ENCODE measurements around the gene NEK3. TPM values are rescaled to one million over a fixed set of nuclear protein-coding genes. Genes with fewer than 3 reads are reported as not detected.

NEK3 gene
- polyA plus RNA-seq, 3 donors, result 5.7 to 13.7 (median 6.1) TPM

- TF ChIP-seq CTCF (IDR thresholded peaks at IDR 0.05), result no peak
- Histone ChIP-seq H4K20me1 (ENCODE audit: insufficient read depth, low read length) (no peaks in the 10 kb centered on the region), H3K79me2 (ENCODE audit: insufficient read depth, low read length) (no peaks in the 10 kb centered on the region), H3K4me1 (ENCODE audit: control insufficient read depth in 1 of 2, insufficient read depth in 2 of 2, low read length in 2 of 2) (peaks cover 4 to 12% of the 10 kb centered on the region in 2 donors), H3K4me3 (replicated peaks in 1 of 3; ENCODE audit: low read depth in 2 of 3, low read length in 3 of 3) (no peak overlapping the region), H3K27me3 (ENCODE audit: control insufficient read depth in 2 of 2, insufficient read depth in 2 of 2, low read length in 2 of 2) (no peaks in the 10 kb centered on the region), H3K27ac (ENCODE audit: low read depth in 1 of 2, low read length in 2 of 2) (no peak overlapping the region), H2AFZ (ENCODE audit: insufficient read depth, low read depth, low read length, poor library complexity, severe bottlenecking) (no peak overlapping the region), H3K36me3 (replicated peaks in 1 of 2; ENCODE audit: control insufficient read depth in 1 of 2, insufficient read depth in 2 of 2, low read length in 2 of 2) (peaks cover 16 to 62% of the 10 kb centered on the region in 2 donors), H3K9ac (ENCODE audit: insufficient read depth, low read length, poor library complexity, severe bottlenecking) (no peak overlapping the region), H3K4me2 (replicated peaks; ENCODE audit: extremely low read depth, low read length, poor library complexity, severe bottlenecking) (no peak overlapping the region), H3K9me3 (replicated peaks in 1 of 2; ENCODE audit: control insufficient read depth in 1 of 2, insufficient read depth in 1 of 2, low read length in 2 of 2) (no peaks in the 10 kb centered on the region)
- Mint-ChIP-seq H3K36me3 (peaks cover 37 to 45% of the 10 kb centered on the region in 2 donors), H3K4me1 (peaks cover 9% of the 10 kb centered on the region), H3K4me3 (no peak overlapping the region), H3K27me3 (ENCODE audit: low read depth in 3 of 3) (no peaks in the 10 kb centered on the region), H3K9me3 (no peaks in the 10 kb centered on the region), H3K27ac (no peak overlapping the region)
- intact Hi-C loops (cut with micrococcal nuclease), result no loop called here
- DNase-seq, result no peak
- no CpG with 5 or more reads among the region's 5 CpGs for WGBS (ENCODE audit: insufficient coverage)
Observed at GRCh38 chr13:52169839-52170238, 10.4 kb upstream of the NEK3 start.

DNA sequence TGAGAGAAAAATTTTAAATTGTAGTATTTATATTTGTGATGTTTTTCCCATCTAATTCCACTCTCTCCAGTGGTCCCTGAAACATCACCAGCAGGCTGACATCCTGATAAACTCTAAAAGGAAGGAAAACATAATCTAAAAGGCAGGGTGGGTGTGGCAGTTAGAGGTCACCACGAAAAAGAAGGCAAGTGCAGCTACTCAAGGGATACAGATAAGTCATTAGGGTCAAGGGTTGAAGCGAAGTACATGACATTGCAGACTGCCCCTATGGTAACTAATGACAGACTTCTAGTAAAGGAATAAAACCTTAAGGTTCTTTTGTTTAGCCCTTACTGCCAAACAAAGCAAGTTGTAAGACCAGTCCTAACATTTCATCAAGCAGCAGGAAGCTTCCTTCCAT, 6.0 kb upstream of the NEK3 start:
- H3K4me3 ChIP-seq (replicated peaks in 1 of 3; ENCODE audit: low read depth in 2 of 3, low read length in 3 of 3), result no peak overlapping the region
- WGBS (ENCODE audit: insufficient coverage), result 80% methylated on average over 1 of the region's 2 CpGs

More for the DNA sequence above, 6.0 kb upstream of the NEK3 start:
- DNase-seq, result no peak
- peaks cover 7% of the 10 kb centered on the region for H3K4me1 Mint-ChIP-seq
- Histone ChIP-seq H3K4me1 (ENCODE audit: control insufficient read depth in 1 of 2, insufficient read depth in 2 of 2, low read length in 2 of 2) (no peaks in the 10 kb centered on the region), H3K27ac (ENCODE audit: low read depth in 1 of 2, low read length in 2 of 2) (no peak overlapping the region), H3K9ac (ENCODE audit: insufficient read depth, low read length, poor library complexity, severe bottlenecking) (no peak overlapping the region), H2AFZ (ENCODE audit: insufficient read depth, low read depth, low read length, poor library complexity, severe bottlenecking) (no peak overlapping the region), H3K79me2 (ENCODE audit: insufficient read depth, low read length) (no peaks in the 10 kb centered on the region), H3K27me3 (ENCODE audit: control insufficient read depth in 2 of 2, insufficient read depth in 2 of 2, low read length in 2 of 2) (no peaks in the 10 kb centered on the region), H3K36me3 (replicated peaks in 1 of 2; ENCODE audit: control insufficient read depth in 1 of 2, insufficient read depth in 2 of 2, low read length in 2 of 2) (peaks cover 12 to 40% of the 10 kb centered on the region in 2 donors), H3K4me2 (replicated peaks; ENCODE audit: extremely low read depth, low read length, poor library complexity, severe bottlenecking) (no peak overlapping the region), H4K20me1 (ENCODE audit: insufficient read depth, low read length) (no peaks in the 10 kb centered on the region), H3K9me3 (replicated peaks in 1 of 2; ENCODE audit: control insufficient read depth in 1 of 2, insufficient read depth in 1 of 2, low read length in 2 of 2) (no peaks in the 10 kb centered on the region)
- H3K27me3 Mint-ChIP-seq (ENCODE audit: low read depth in 3 of 3), result peaks cover 1 to 2% (median 2%) of the 10 kb centered on the region in 3 donors
- H3K9me3 Mint-ChIP-seq, result no peaks in the 10 kb centered on the region
- TF ChIP-seq CTCF (IDR thresholded peaks at IDR 0.05), result no peak
- intact Hi-C loops (cut with micrococcal nuclease), result no loop called here
- peaks cover 27 to 37% of the 10 kb centered on the region in 2 donors for H3K36me3 Mint-ChIP-seq
- peak overlapping the region in 1 of 7 donors; percentile 78 for H3K27ac Mint-ChIP-seq
- no peak overlapping the region for H3K4me3 Mint-ChIP-seq

Measured in CD14-positive monocyte (primary cell).